K562 (cell line): ENCODE data around the gene COX20. TPM values are rescaled to one million over a fixed set of nuclear protein-coding genes. Genes with fewer than 3 reads are reported as not detected.

Experiments used
- ATAC-seq: fragments of 200-7000 bp; cut with Tn5 transposase; 3 replicates; pipeline ENCODE4 v1.9.1; 2020; ENCODE audit warnings: moderate library complexity
- BruUV-seq: library from RNA; stranded (reverse); fragments of 400-500 nt; replicated peaks from 2 replicates; lab custom pipeline; 2021; lab: Mats Ljungman, UMichigan
- CTCF ChIA-PET: fragments of 300-600 bp; formaldehyde crosslinking; extraction: SDS; loops from one replicate; lab custom pipeline; 2021; ENCODE audit warnings: low intra/inter-chr PET ratio; lab: Yijun Ruan, JAX
- POLR2A ChIA-PET: fragments of 300-600, 350-650 bp; sonication (Branson Sonifier 250); formaldehyde crosslinking; extraction: SDS; loops from one replicate; lab custom pipeline; 2021; ENCODE audit warnings: antibody characterized with exemption, inconsistent platforms; lab: Yijun Ruan, JAX
- DNase-seq, 4 experiments: peaks; one replicate each; pipeline versions ENCODE4 v3.0.0 to v3.0.0-alpha.2; 2011 to 2018; ENCODE audit warnings: low spot score in 3 of 4, mixed read lengths in 3 of 4; ENCODE audit errors: extremely low read depth in 1 of 4
- FAIRE-seq: peaks from 2 replicates; lab custom pipeline; 2011; peaks lifted over from hg19 to GRCh38; lab: Jason Lieb, UNC
- H2AFZ ChIP-seq: 2 replicates; pipeline ENCODE4 v1.6.0; 2011; ENCODE audit warnings: low read depth, low read length, control low read depth, inconsistent platforms
- H3K27ac ChIP-seq: fragments of 200-600 bp; 3 replicates; pipeline ENCODE4 v1.8.0; 2011; ENCODE audit warnings: low read depth, mild to moderate bottlenecking, control low read depth, inconsistent platforms, low read length, moderate library complexity, mixed read lengths; ENCODE audit errors: extremely low read depth
- H3K27me3 ChIP-seq, 2 experiments: fragments of 300-600 bp in 1 of 2; 2 replicates in 1 of 2; 3 replicates in 1 of 2; pipeline versions ENCODE4 v1.6.0 to v1.8.0; 2011; ENCODE audit warnings: inconsistent platforms in 2 of 2, low read length in 2 of 2, mild to moderate bottlenecking in 1 of 2, mixed read lengths in 1 of 2, moderate library complexity in 1 of 2; ENCODE audit not compliant: control insufficient read depth in 2 of 2, insufficient read depth in 2 of 2
- H3K36me3 ChIP-seq: fragments of 300-600 bp; 3 replicates; pipeline ENCODE4 v1.8.0; 2011; ENCODE audit warnings: mild to moderate bottlenecking, low read length, inconsistent platforms; ENCODE audit not compliant: control insufficient read depth, insufficient read depth
- H3K4me1 ChIP-seq, 2 experiments: fragments of 200-600 bp in 1 of 2; replicated peaks in 1 of 2; 2 replicates in 1 of 2; 3 replicates in 1 of 2; pipeline versions ENCODE4 v1.5.1 to v1.8.0; 2011; ENCODE audit warnings: inconsistent platforms in 2 of 2, low read length in 2 of 2, mild to moderate bottlenecking in 1 of 2, mixed read lengths in 1 of 2, moderate library complexity in 1 of 2; ENCODE audit not compliant: control insufficient read depth in 2 of 2, insufficient read depth in 2 of 2
- H3K4me2 ChIP-seq: 2 replicates; pipeline ENCODE4 v1.6.1; 2011; ENCODE audit warnings: low read length, control low read depth, inconsistent platforms, mixed read lengths; ENCODE audit not compliant: insufficient read depth
- H3K4me3 ChIP-seq: fragments of 200-600 bp; sonication (generic), shearing (Covaris generic); 2 replicates; pipeline ENCODE4 v1.5.1; 2016; ENCODE audit warnings: control low read depth, inconsistent platforms
- H3K79me2 ChIP-seq: fragments of 200-600 bp; 3 replicates; pipeline ENCODE4 v1.8.0; 2011; ENCODE audit warnings: low read length, inconsistent platforms; ENCODE audit not compliant: control insufficient read depth, insufficient read depth
- H3K9ac ChIP-seq, 2 experiments: 2 replicates each; pipeline versions ENCODE4 v1.6.0 to v1.6.1; 2011; ENCODE audit warnings: low read depth in 2 of 2, low read length in 2 of 2, control low read depth in 1 of 2, inconsistent platforms in 1 of 2, mild to moderate bottlenecking in 1 of 2, mixed read lengths in 1 of 2; ENCODE audit not compliant: insufficient read depth in 1 of 2
- H3K9me1 ChIP-seq: one replicate; pipeline ENCODE4 v1.6.0; 2011; ENCODE audit warnings: inconsistent platforms, mild to moderate bottlenecking, low read length, moderate library complexity; ENCODE audit not compliant: control insufficient read depth, insufficient read depth
- H3K9me3 ChIP-seq: replicated peaks from 2 replicates; pipeline ENCODE4 v1.5.1; 2011; ENCODE audit warnings: low read depth, low read length, inconsistent platforms; ENCODE audit not compliant: control insufficient read depth, insufficient read depth
- H4K20me1 ChIP-seq: replicated peaks from 2 replicates; pipeline ENCODE4 v1.6.1; 2011; ENCODE audit warnings: low read length, inconsistent platforms, mixed read lengths; ENCODE audit not compliant: control insufficient read depth, insufficient read depth
- CSDE1 ChIP-seq, 2 experiments: fragments of 450-650 bp; IDR thresholded peaks; 2 replicates each; pipeline ENCODE4 v1.6.1; 2016; ENCODE audit warnings: mild to moderate bottlenecking in 1 of 2
- IRF2 ChIP-seq: sonication (generic); formaldehyde crosslinking; IDR thresholded peaks from 2 replicates; pipeline ENCODE4 v1.8.1; 2022; ENCODE audit warnings: mild to moderate bottlenecking, missing genetic modification reagents
- JUNB ChIP-seq: fragments of 450-650 bp; formaldehyde crosslinking; conservative IDR thresholded peaks from 2 replicates; pipeline ENCODE4 v1.4.0; 2020; ENCODE audit warnings: mild to moderate bottlenecking
- SAFB2 ChIP-seq: fragments of 200-400 bp; formaldehyde crosslinking; IDR thresholded peaks from 2 replicates; pipeline ENCODE4 v1.6.1; 2018; ENCODE audit warnings: borderline replicate concordance, low read length, low read depth, moderate library complexity; ENCODE audit not compliant: severe bottlenecking
- ZNF507 ChIP-seq: conservative IDR thresholded peaks from 2 replicates; pipeline ENCODE4 v1.6.1; 2017; ENCODE audit warnings: missing genetic modification characterization, missing compliant biosample characterization
- WGBS: fragments of 100-300 bp; shearing (Covaris generic); methylation state at CpG from one replicate; pipeline ENCODE4 v1.1.6; 2016; ENCODE audit warnings: low coverage, mixed read lengths; ENCODE audit not compliant: insufficient coverage; ENCODE audit errors: missing lambda C conversion rate; 5-methylcytosine and 5-hydroxymethylcytosine counted together
- in situ Hi-C: fragments of 300-500 bp; cut with MboI; formaldehyde crosslinking; loops from 4 replicates; pipeline ENCODE4 v1.15.0; 2018; ENCODE audit warnings: inconsistent platforms, mixed read lengths
- intact Hi-C: fragments of 100-400 bp; cut with micrococcal nuclease; formaldehyde crosslinking; loops from 2 replicates; pipeline ENCODE4 v1.14.2; 2022
- polyA plus RNA-seq, 8 experiments: library from polyadenylated mRNA; depleted of rRNA in 4 of 8; stranded (reverse) in 5 of 8; unstranded in 3 of 8; fragments of >200 nt; fragmentation: Nextera tagmentation in 2 of 8; fragmentation: Illumina TruSeq in 1 of 8; extraction: Ambion mirVana in 2 of 8; extraction: Trizol in 1 of 8; gene quantifications; 2 replicates each; pipeline versions ENCODE4 v1.2.1 to v1.2.3, GENCODE V29; 2011 to 2014; ENCODE audit warnings: inconsistent platforms in 1 of 8, missing spikeins in 1 of 8
- total RNA-seq, 7 experiments: library from RNA; depleted of rRNA in 6 of 7; stranded (reverse); fragments of >200 nt in 6 of 7; fragmentation: Illumina TruSeq in 2 of 7; extraction: Trizol in 2 of 7; gene quantifications; 2 replicates each; pipeline versions ENCODE4 v1.2.1 to v1.2.3, GENCODE V29; 2011 to 2021; ENCODE audit warnings: low replicate concordance in 1 of 7
- TF ChIP-seq, protein P1 (sequence below): IDR thresholded peaks from 2 replicates; pipeline ENCODE4 v1.6.1; 2011; ENCODE audit warnings: borderline replicate concordance, low read depth, mild to moderate bottlenecking, moderate library complexity, low read length; ENCODE audit not compliant: insufficient read depth, poor library complexity, severe bottlenecking

Gene COX20
- total and polyA plus RNA-seq, 9 of the 15 experiments (the other 6 are each of a cell fraction or from before 2014, with no cell fraction given): 41.5 to 192 (median 84.3) TPM

DNA sequence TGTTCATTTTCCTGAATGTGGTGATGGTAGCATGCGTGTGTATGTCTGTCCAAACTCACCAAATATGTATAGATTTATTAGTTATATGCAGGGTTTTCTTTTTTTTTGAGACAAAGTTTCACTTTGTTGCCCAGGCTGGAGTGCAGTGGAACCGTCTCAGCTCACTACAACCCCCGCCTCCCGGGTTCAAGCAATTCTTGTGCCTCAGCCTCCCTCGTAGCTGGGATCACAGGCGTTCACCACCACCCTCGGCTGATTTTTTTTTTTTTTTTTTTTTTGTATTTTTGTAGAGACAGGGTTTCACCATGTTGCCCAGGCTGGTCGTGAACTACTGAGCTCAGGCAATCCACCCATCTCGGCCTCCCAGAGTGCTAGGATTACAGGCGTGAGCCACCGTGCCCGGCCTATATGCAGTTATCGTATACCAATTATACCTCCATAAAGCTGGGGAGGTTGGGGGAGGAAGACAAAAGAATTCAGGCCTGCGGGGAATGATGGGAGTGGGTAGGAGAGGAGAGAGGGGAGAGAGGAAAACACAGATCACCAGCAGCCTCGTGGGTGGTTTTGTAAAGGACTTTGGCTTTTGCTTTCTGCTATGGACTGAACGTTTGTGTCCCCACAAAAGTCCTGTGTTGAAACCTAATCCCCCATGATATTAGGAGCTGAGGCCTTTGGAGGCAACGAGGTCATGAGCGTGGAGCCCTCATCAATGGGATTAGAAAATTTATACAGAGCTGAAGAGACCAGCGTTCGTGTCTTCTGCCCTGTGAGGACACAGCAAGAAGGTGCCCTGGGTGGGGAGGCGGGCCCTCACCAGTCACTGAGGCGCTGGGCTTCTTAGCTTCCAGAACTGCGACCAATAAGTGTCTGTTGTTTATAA is 33.3 kb downstream of the COX20 start:
- no peak overlapping the region for H3K4me3 ChIP-seq
- no peak overlapping the region for H3K9ac ChIP-seq
- BruUV-seq: no TSS peak
- no peak overlapping the region for H3K27ac ChIP-seq
- CTCF ChIA-PET: no interaction called here
- H3K4me2 ChIP-seq: no peak overlapping the region
- POLR2A ChIA-PET: interaction anchor here (1.1 to 2.5 kb wide), 2 partner anchors 9 to 13 kb away, joined by 4 to 9 read pairs; no protein-coding TSS in a partner anchor
- no peaks in the 10 kb centered on the region for H3K27me3 ChIP-seq
- H3K36me3 ChIP-seq: peaks cover 4% of the 10 kb centered on the region; the same call in 1 of the 3 replicates
- peaks cover 4% of the 10 kb centered on the region; the same call in 1 of the 2 replicates for H4K20me1 ChIP-seq
- 83% methylated on average over 20 of the region's 23 CpGs for WGBS
- TF ChIP-seq IRF2 (no peak), JUNB (CRISPR knock-in tag) (no peak), CSDE1 (IDR thresholded peaks at IDR 0.05) (no peak), SAFB2 (no peak), ZNF507 (tag) (no peak)
- TF ChIP-seq, protein P1, sequence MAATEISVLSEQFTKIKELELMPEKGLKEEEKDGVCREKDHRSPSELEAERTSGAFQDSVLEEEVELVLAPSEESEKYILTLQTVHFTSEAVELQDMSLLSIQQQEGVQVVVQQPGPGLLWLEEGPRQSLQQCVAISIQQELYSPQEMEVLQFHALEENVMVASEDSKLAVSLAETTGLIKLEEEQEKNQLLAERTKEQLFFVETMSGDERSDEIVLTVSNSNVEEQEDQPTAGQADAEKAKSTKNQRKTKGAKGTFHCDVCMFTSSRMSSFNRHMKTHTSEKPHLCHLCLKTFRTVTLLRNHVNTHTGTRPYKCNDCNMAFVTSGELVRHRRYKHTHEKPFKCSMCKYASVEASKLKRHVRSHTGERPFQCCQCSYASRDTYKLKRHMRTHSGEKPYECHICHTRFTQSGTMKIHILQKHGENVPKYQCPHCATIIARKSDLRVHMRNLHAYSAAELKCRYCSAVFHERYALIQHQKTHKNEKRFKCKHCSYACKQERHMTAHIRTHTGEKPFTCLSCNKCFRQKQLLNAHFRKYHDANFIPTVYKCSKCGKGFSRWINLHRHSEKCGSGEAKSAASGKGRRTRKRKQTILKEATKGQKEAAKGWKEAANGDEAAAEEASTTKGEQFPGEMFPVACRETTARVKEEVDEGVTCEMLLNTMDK: no peak
- TF ChIP-seq, all 486 proteins: peak for 0
- H3K9me1 ChIP-seq: no peaks in the 10 kb centered on the region
- ATAC-seq (no peak), FAIRE-seq (no peak), DNase-seq (no peak)
- H3K9me3 ChIP-seq: no peaks in the 10 kb centered on the region
- peaks cover 8 to 9% of the 10 kb centered on the region in 2 experiments; a peak in 3 of 5 replicates for H3K4me1 ChIP-seq
- in situ Hi-C loops: loop anchor here (5.0 kb wide), 1 partner anchor 99 kb away; a partner anchor contains a TSS
- H3K79me2 ChIP-seq: peaks cover 26% of the 10 kb centered on the region
- peak overlapping the region; percentile 68 for H2AFZ ChIP-seq
- intact Hi-C loops: no loop called here
